ENCODE measurements around the gene SRP14.
"Not testable (repeated sequence)": the region's sequence is repeated elsewhere in the genome, so short reads cannot be mapped to it uniquely, and the experiment has no call there.

SRP14 gene

DNA sequence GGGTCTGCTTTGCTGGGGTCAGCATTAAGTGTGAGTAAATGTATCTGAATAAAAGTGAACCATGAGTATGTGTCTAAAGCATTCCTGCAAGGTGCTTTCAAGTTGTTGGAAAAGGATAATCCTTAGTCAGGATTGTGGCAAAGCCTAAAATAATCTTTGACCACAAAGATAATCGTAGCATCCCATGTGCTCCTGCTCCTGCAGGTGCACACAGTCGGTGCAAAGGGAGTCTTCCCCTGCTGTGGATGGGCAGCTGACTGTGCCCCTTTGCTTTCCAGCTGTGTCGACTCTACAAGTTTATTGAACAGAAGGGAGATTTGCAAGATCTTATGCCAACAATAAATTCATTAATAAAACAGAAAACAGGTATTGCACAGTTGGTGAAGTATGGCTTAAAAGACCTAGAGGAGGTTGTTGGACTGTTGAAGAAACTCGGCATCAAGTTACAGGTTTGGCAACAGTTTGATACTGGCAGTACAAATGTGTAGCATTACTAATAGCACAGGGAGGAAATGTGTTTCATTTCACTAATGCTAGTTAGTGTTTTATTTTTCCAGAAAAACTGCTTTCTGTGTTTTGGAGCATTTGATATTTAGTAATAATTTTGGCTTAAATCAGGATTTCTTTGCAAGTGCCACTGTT lies 22.6 kb downstream of the SRP14 start:
- DNase-seq = no peak

DNA sequence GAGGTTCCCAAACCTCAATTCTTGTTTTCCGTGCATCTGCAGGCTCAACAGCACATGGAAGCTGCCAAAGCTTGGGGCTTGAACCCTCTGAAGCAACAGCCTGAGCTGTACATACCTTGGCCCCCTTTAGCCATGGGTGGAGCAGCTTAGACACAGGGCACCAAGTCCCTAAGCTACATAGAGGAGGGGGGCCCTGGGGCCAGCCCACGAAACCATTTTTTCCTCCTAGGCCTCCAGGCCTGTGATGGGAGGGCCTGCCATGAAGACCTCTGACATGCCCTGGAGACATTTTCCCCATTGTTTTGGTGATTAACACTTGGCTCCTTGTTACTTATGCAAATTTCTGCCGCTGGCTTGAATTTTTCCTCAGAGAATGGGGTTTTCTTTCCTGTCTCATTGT lies 24.6 kb downstream of the SRP14 start:
- DNase-seq = no peak

DNA sequence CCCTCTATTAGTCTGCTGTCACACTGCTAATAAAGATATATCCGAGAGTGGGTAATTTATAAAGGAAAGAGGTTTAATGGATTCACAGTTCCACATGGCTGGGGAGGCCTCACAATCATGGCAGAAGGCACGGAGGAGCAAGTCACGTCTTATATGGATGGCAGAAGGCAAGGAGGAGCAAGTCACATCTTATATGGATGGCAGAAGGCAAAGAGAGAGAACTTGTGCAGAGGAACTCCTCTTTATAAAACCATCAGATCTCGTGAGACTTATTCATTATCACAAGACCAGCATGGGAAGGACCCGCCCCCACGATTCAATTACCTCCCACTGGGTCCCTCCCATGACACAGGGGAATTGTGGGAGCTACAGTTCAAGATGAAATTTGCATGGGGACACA lies 25.6 kb downstream of the SRP14 start:
- not testable (repeated sequence) for DNase-seq

DNA sequence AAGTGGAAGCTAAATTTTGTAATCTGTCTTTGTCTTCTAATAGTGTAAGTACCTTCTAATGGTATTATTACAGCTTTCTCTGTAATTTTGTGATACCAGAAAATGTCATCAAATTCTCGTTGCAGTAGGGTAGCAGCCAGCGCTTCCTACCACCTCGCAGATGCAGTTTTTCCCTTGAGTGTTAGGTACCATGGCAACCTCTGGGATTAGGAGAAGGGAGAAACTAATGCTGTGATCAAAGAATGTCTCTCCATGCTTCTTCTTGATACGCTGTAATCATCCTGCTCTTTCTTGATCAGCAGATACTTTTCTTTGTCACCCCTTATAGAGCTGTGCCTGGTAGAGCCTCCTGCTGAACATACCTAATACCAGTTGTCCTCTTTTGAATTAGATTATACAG lies 27.7 kb downstream of the SRP14 start:
- no peak for DNase-seq

DNA sequence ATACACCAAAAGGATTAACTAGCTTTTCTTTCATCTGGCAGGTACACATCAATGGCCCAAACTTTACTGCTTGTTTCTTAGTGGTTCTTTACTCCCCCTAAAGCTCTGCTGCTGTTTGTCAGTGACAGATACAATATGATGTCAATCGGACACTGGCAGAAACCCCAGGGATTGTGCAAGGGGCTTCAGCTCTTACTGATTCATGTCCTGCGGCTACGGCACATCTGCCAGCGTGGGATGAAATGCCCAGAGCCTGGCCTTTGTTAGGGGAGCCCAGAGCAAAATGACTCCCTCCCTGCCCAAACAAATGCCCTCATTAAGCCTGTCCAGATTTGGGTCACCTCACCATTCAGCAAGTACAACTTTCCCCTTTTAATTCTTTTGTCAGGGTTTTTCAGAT lies 28.3 kb downstream of the SRP14 start:
- DNase-seq = no peak

DNA sequence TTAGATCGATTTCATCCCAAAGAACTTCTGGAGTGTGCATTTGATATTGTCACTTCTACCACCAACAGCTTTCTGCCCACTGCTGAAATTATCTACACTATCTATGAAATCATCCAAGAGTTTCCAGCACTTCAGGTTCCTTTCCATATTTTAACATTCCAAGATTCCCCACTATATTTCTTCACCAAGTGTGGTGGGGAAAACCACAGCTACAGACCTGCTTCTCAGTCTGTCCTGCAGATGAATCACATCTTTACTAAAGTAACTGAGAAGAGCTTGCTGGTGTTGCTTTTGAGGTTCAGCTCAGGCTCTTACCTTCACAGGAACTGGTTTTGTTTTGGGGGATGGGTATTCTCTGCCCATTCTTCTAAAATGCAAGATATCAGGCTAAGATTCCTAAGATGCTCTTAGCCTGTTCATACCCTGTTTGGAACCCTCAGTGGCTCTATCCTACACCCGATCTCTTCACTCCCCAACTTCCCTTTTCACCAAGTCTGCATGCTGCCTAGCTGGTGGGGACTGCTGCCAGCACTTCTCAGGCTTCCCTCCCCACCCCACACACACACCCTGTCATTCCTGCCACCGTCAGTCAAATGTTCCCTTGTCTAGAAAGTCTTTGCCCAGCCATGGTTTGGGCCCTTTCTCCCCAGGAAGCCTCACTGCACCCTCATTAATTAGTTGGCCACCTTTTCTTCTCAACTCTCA lies 30.8 kb downstream of the SRP14 start:
- DNase-seq = no peak

DNA sequence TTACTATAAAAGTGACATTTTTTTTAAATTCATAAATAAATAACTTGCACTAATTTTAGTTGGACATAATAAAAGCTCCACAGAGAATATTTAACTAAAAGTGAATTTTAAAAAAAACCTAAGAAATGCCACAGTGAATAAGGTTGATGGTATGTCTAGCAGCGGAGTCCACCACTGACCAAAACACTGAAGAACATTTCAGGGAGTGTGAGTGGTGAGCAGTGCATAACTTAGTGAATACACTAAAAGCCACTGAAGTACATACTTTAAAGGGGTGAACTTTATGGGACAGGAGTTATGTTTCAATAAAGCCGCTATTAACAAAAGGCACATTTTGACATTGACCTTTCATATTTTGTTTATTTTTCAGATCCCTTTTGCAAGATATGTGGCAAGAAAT lies 32.3 kb downstream of the SRP14 start:
- no peak for DNase-seq

DNA sequence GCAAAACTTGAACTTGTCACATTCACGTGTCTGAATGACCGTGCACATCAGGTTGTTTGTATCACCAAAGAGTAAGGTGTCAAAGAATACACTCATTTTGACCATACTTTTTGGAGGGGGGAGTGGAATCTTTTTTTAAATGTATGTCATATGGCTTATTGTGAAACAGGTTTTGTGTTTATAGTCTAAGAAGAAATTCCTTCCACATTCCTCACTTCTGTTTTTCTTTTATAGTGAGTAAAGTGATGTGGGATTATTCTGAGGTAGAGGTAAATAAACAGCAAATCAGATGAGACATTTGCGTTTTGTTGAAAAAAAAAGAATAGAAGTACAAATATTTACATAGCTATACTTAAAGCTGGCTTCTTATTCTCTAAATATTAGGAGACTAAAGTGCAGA lies 33.0 kb downstream of the SRP14 start:
- DNase-seq = no peak

DNA sequence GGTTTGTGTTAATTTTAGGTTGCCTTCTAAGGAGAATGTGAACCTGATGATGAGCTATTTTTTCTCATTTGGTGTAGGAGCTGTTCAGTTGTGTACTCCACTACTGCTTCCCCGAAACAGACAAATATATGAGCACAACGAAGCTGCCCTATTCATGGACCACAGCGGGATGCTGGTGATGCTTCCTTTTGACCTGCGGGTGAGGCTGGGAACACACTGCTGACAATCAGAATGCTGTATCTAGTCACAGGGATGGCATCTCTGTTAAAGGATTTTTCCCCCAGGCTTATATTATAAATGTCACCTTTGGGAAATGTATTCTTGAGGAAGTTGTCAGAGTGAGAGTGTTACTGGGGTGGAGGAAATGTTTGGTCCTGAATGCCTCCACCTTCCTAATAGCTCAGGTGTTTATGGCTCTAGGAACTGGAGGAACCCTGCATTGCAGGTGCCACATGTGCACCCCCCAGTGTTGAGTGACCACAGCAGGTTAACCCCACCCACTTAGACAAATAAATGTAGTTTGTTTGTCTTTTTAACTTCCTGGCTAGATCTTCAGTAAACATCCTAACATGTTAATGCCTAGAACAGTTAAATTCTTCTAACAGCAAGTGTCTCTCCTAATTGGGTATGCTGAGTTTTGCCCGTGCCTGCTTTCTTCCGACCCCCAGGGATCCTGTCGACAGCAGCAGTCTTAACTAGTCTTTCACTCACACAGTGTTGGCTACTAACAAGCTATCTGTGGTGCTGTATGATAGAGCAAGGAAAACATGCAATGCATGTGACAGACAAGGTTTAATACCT lies 35.7 kb downstream of the SRP14 start:
- no peak for DNase-seq

DNA sequence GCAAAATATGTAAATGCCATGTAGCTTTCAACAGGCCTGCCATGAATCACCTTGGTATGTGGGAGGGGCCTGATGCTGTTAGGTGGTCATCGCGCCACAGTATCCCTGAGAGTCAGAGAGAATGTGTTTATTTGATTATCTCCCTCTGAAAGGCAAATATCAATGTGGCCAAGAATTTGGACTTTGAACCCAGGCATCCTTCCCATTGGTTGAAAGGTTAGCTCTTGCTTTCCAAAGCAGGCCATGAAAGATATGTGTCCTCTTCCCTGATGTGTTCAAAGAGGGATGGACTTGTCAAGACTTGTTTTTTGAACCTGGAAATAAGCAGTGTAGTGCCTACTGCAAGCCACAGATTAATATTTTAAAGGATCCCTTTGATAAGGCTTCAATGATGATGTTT lies 36.7 kb downstream of the SRP14 start:
- no peak for DNase-seq

DNA sequence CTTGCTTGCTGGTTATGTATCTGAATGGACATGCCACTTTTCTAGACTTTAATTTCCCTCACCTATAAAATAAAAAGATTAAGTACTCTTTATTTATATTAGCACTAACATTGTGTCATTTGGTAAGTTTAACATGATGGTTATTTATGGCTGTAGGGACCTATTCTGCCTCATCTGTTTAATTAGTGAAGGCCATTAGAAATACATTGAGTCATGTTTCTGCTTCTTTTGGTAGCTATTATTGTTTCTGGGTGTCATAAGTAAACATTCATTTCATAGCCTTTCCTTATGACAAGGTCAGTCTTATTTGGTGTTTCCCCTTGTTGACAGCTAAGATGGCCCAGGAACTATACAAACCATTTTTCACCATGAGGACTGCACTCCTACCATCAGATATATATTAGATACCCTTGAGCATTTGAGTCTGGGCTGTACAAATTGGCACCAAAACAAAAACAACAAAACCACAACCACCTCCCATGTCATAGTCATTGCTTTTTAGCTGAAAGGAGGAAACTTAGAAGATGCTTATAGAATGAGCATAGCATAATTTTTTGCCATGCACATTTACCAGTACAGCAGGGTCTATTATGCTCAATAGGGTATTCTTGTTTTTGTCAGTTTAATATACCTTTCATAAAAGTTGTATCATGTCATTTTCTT lies 39.3 kb downstream of the SRP14 start:
- no peak for DNase-seq

DNA sequence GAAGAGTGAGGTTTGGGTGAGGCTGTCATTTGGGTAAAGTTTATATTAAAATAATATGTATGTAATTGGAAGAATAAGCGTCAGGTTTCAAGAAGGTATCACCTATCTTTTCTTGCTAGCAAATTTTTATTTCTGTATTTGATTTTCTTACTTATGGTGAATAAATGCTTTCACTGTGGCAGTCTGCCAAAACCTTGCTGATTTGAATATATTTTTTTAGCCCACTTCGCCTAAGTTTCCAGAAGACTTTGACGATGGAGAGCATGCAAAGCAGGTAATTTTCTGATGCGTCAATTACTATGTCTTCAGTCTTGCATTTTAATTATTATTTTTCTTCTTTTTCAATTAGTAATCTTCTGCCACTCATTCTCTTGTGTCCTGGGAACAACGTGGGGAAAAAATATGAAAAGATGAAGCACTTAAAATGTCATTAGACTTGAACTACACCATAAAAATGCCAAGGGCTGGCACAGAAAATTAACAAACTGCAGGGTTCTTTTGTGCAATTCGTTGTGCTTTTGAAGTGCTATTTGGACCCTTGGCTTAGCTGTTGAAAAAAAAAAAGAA lies 40.4 kb downstream of the SRP14 start:
- DNase-seq = no peak

DNA sequence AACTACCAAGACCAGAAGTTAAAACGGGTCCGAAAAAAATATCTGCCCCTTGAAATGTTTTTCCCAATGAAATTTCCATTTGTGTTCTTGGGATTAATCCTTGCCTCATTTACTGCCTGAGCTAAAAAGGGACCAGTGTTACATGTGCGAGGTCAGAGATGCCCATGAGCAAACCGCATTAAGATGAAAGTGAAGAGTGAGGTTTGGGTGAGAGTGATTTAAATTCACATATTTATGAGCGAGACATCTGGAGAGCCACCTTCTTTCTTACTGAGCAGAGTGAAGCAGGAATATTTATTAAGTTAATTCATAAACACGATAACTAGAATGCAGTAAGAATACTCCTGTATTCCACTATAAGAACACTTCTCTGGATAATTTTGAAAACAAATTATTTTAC lies 41.3 kb downstream of the SRP14 start:
- no peak for DNase-seq

DNA sequence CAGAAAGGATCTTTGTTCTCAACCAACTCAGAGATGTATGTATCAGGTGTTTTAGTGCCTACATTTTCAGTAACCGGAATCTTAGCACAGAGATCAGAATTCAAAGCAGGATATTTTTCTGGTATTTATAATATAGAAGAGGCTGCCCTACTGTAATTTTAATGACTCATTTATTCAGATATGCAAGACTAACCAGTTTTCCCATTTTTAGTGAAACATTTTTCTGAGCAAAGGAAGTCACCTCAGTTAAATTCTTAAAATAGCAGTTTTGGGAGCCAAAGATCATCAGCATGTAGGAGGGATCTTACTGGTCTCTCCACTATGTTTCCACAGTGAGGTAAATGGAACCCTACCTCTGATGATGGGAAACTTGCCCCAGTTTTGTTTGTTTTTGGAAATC lies 42.0 kb downstream of the SRP14 start:
- DNase-seq = no peak

DNA sequence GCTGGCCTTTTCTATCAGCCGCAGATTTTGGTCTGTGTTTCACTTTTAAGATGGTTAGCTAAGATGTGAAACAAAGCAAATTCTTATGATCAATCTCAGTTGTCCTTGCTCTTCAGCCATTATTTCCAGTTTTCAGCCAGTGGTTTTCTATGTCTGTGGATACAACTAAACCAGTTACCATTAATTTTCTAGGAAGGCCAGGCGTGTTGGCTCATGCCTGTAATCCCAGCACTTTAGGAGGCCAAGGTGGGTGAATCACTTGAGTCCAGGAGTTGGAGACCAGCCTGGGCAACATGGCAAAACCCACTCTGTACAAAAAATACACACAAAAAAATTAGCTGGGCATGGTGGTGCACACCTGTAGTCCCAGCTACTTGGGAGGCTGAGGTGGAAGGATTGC lies 42.8 kb downstream of the SRP14 start:
- DNase-seq = not testable (repeated sequence)

DNA sequence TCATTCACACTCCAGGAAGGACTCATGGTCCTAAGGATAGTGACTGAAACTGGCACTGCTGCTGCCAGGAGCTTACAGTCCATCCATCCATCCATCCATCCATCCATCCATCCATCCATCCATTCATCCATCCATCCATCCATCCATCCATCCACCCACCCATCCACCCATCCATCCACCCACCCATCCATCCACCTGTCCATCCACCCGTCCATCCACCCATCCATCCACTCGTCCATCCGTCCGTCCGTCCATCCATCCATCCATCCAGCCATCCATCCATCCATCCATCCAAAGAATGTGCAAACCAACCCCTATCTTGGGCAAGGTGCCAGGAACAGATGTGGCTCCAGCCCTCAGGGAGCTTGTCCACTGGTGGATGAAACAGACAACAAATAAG lies 46.0 kb downstream of the SRP14 start:
- not testable (repeated sequence) for DNase-seq

DNA sequence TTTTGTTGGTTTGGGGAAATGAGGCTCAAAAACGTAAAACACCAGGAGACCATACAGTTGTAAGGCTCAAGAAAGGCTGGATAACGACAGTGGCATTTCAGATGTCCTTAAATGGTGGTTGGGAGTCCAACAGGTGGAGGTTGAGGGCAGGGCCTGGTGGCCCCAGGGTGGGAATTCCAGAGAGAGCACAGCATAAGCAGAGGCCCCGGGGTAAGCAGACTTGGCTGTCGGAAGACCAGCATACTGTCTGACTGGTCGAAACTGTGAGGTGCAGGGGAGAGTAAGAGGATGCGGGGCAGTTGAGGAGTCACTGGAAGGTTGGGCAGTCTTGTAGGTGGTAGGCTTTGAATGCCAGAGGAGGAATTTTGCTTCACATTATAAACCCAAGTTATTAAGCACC lies 48.3 kb downstream of the SRP14 start:
- no peak for DNase-seq

DNA sequence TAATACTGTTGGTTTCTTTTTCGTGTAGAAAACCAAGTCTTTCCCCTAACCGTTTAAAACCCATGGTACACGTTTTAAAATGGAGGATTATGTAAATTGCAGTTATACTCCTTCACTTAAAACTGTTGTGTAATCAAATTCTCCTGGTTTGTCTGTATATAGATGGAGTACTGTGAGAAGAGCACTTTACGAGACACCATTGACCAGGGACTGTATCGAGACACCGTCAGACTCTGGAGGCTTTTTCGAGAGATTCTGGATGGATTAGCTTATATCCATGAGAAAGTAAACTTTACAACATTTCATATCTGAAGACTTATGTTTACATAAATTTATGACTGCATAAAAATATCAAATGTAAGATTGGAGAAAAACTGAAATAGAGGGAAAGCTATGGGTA lies 51.2 kb downstream of the SRP14 start:
- DNase-seq = no peak
